HepG2 (cell line): Measurements from ENCODE around the gene IGLL1. TPM values are rescaled to one million over a fixed set of nuclear protein-coding genes. Genes with fewer than 3 reads are reported as not detected.
"Not testable (repeated sequence)": the region's sequence is repeated elsewhere in the genome, so short reads cannot be mapped to it uniquely, and the experiment has no call there.

Experiments used
- ATAC-seq: fragments of 200-7000 bp; cut with Tn5 transposase; 3 replicates; pipeline ENCODE4 v1.9.1; 2020; ENCODE audit warnings: mild to moderate bottlenecking, moderate library complexity
- BruUV-seq: library from RNA; stranded (reverse); fragments of 400-500 nt; replicated peaks from 2 replicates; lab custom pipeline; 2021; lab: Mats Ljungman, UMichigan
- CTCF ChIA-PET: fragments of 300-600 bp; formaldehyde crosslinking; extraction: SDS; loops from one replicate; lab custom pipeline; 2021; ENCODE audit warnings: low total read pairs, inconsistent platforms, low intra/inter-chr PET ratio; lab: Yijun Ruan, JAX
- POLR2A ChIA-PET: fragments of 350-600 bp; sonication (Branson Sonifier 250); formaldehyde crosslinking; loops from one replicate; lab custom pipeline; 2020; ENCODE audit warnings: antibody characterized with exemption, inconsistent platforms; lab: Yijun Ruan, JAX
- DNase-seq: peaks from one replicate; pipeline ENCODE4 v3.0.0-alpha.2; 2015; ENCODE audit warnings: low spot score
- FAIRE-seq: peaks from 3 replicates; lab custom pipeline; 2011; peaks lifted over from hg19 to GRCh38; lab: Jason Lieb, UNC
- H2AFZ ChIP-seq: one replicate; pipeline ENCODE4 v1.6.1; 2011; ENCODE audit warnings: low read length, inconsistent platforms
- H3K27ac ChIP-seq: fragments of 300-600 bp; 3 replicates; pipeline ENCODE4 v1.8.0; 2011; ENCODE audit warnings: mixed run types, mild to moderate bottlenecking, mixed read lengths, low read length, inconsistent platforms; ENCODE audit not compliant: insufficient read depth; ENCODE audit errors: extremely low read length
- H3K27me3 ChIP-seq, 2 experiments: fragments of 200-600 bp in 1 of 2; 2 replicates in 1 of 2; 3 replicates in 1 of 2; pipeline versions ENCODE4 v1.6.0 to v1.8.0; 2011; ENCODE audit warnings: low read length in 2 of 2, mild to moderate bottlenecking in 2 of 2, moderate library complexity in 2 of 2, inconsistent platforms in 1 of 2; ENCODE audit not compliant: insufficient read depth in 2 of 2, control insufficient read depth in 1 of 2
- H3K36me3 ChIP-seq, 2 experiments: fragments of 200-600 bp in 1 of 2; replicated peaks in 1 of 2; 2 replicates in 1 of 2; 3 replicates in 1 of 2; pipeline versions ENCODE4 v1.5.1 to v1.8.0; 2011; ENCODE audit warnings: low read length in 2 of 2, inconsistent platforms in 1 of 2; ENCODE audit not compliant: insufficient read depth in 2 of 2, control insufficient read depth in 1 of 2
- H3K4me1 ChIP-seq: 2 replicates; pipeline ENCODE4 v1.5.1; 2012; ENCODE audit warnings: low read length, inconsistent platforms; ENCODE audit not compliant: insufficient read depth
- H3K4me2 ChIP-seq: 2 replicates; pipeline ENCODE4 v1.6.0; 2011; ENCODE audit warnings: low read depth, low read length, inconsistent platforms
- H3K4me3 ChIP-seq, 3 experiments: fragments of 200-600 bp in 1 of 3; sonication (generic), shearing (Covaris generic) in 1 of 3; replicated peaks in 1 of 3; 2 replicates each; pipeline ENCODE4 v1.5.1; 2011 to 2016; ENCODE audit warnings: low read length in 3 of 3, inconsistent platforms in 2 of 3, low read depth in 2 of 3, mild to moderate bottlenecking in 2 of 3, control low read depth in 1 of 3, mixed read lengths in 1 of 3; ENCODE audit not compliant: insufficient read depth in 1 of 3
- H3K79me2 ChIP-seq: one replicate; pipeline ENCODE4 v1.6.1; 2011; ENCODE audit warnings: low read length, inconsistent platforms; ENCODE audit not compliant: insufficient read depth
- H3K9ac ChIP-seq: 2 replicates; pipeline ENCODE4 v1.6.0; 2011; ENCODE audit warnings: mild to moderate bottlenecking, low read depth, low read length, inconsistent platforms; ENCODE audit not compliant: insufficient read depth
- H3K9me3 ChIP-seq: 2 replicates; pipeline ENCODE4 v1.5.1; 2012; ENCODE audit warnings: mild to moderate bottlenecking, low read length
- H4K20me1 ChIP-seq: 2 replicates; pipeline ENCODE4 v1.6.0; 2011; ENCODE audit warnings: inconsistent platforms, mild to moderate bottlenecking, low read length, moderate library complexity; ENCODE audit not compliant: insufficient read depth
- ARID4A ChIP-seq: sonication (generic); formaldehyde crosslinking; IDR thresholded peaks from 2 replicates; pipeline ENCODE4 v1.5.0; 2020; ENCODE audit warnings: mild to moderate bottlenecking, missing genetic modification reagents, borderline replicate concordance
- KLF6 ChIP-seq: IDR thresholded peaks from 2 replicates; pipeline ENCODE4 v1.8.0; 2016; ENCODE audit warnings: missing biosample characterization, missing genetic modification reagents
- MXD3 ChIP-seq: IDR thresholded peaks from 2 replicates; pipeline ENCODE4 v1.6.1; 2016; ENCODE audit warnings: mild to moderate bottlenecking, missing biosample characterization, missing genetic modification reagents
- ZBTB8A ChIP-seq: sonication (generic); formaldehyde crosslinking; IDR thresholded peaks from 2 replicates; pipeline ENCODE4 v1.4.0; 2020; ENCODE audit warnings: mild to moderate bottlenecking, low read depth, missing genetic modification reagents, borderline replicate concordance
- ZNF670 ChIP-seq: sonication (generic); formaldehyde crosslinking; IDR thresholded peaks from 2 replicates; pipeline ENCODE4 v1.8.0; 2022; ENCODE audit warnings: mild to moderate bottlenecking, missing genetic modification reagents, borderline replicate concordance
- WGBS: methylation state at CpG from one replicate; pipeline ENCODE4 v1.1.6; 2017; ENCODE audit warnings: low lambda C conversion rate; 5-methylcytosine and 5-hydroxymethylcytosine counted together
- in situ Hi-C: cut with HindIII; loops from 2 replicates; pipeline ENCODE4 v1.10.0; 2017; ENCODE audit warnings: low pct_unique_long_range_greater_than_20kb; ENCODE audit not compliant: extremely low pct_ligation_motif_present
- intact Hi-C: fragments of 100-400 bp; cut with micrococcal nuclease; formaldehyde crosslinking; loops from one replicate; pipeline ENCODE4 v1.10.0; 2022; ENCODE audit not compliant: unreplicated experiment
- polyA plus RNA-seq, 8 experiments: library from polyadenylated mRNA; depleted of rRNA in 3 of 8; stranded (reverse) in 7 of 8; unstranded in 1 of 8; fragments of >200 nt; fragmentation: Illumina TruSeq in 4 of 8; extraction: Trizol in 4 of 8; gene quantifications; 2 replicates each; pipeline versions ENCODE4 v1.2.1 to v1.2.3, GENCODE V29; 2011 to 2016; ENCODE audit warnings: low read depth in 4 of 8, missing spikeins in 1 of 8, mixed read lengths in 1 of 8; ENCODE audit not compliant: insufficient read depth in 1 of 8
- total RNA-seq, 5 experiments: library from RNA; depleted of rRNA; stranded (reverse); fragments of >200 nt; fragmentation: Illumina TruSeq; extraction: Trizol; gene quantifications; 2 replicates each; pipeline ENCODE4 v1.2.3, GENCODE V29; 2016; ENCODE audit warnings: low read depth in 1 of 5
- TF ChIP-seq, protein P1 (sequence below): sonication (generic); formaldehyde crosslinking; IDR thresholded peaks from 2 replicates; pipeline ENCODE4 v1.4.0; 2020; ENCODE audit warnings: missing genetic modification reagents

IGLL1 gene
- total and polyA plus RNA-seq, 2 of the 13 experiments (the other 11 are each of a cell fraction or from before 2014, with no cell fraction given) = not detected

DNA sequence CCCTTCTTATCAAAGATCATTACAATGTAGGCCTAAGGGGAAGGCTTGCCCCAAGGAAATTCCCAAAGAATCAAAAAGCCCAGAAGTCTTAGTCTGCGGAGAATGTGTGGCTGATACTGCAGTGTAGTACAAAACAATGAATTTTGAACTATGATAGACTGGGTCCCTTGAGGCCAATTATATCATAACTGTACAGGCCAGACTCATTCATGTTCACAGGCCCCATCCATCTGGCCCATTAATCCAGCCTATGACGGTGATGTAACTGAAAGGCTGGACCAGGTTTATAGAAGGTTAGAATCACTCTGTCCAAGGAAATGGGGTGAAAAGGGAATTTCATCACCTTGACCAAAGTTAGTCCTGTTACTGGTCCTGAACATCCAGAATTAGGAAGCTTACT lies 35.2 kb downstream of the IGLL1 start:
- FAIRE-seq = no peak
- ChIA-PET CTCF (no interaction called here), POLR2A (no interaction called here)
- DNase-seq = no peak
- H3K4me3 ChIP-seq = no peak overlapping the region
- intact Hi-C loops (no loop called here), in situ Hi-C loops (loop anchor here (5.0 kb wide), 1 partner anchor 47 kb away; no protein-coding TSS in a partner anchor)
- no peak for ATAC-seq
- H3K27me3 ChIP-seq = 0 out of 5 replicates have a peak, but pooled peaks cover 0 to 7% of the 10 kb centered on the region in 2 experiments
- H2AFZ ChIP-seq = no peak overlapping the region
- H3K79me2 ChIP-seq = no peaks in the 10 kb centered on the region
- peaks cover 5% of the 10 kb centered on the region; the same call in 1 of the 2 replicates for H3K9me3 ChIP-seq
- no TSS peak for BruUV-seq
- peaks cover 6% of the 10 kb centered on the region; the same call in 1 of the 2 replicates for H3K4me1 ChIP-seq
- H3K4me2 ChIP-seq = no peak overlapping the region
- H4K20me1 ChIP-seq = no peaks in the 10 kb centered on the region
- H3K9ac ChIP-seq = no peak overlapping the region
- H3K27ac ChIP-seq = no peak overlapping the region
- WGBS = 92% methylated on average over 2 of the region's 2 CpGs
- H3K36me3 ChIP-seq = no peaks in the 10 kb centered on the region
- TF ChIP-seq ZNF670 (CRISPR knock-in tag) = no peak
- no peak for TF ChIP-seq KLF6 (CRISPR knock-in tag)
- no peak for TF ChIP-seq MXD3 (CRISPR knock-in tag)
- TF ChIP-seq ARID4A = no peak
- TF ChIP-seq ZBTB8A (CRISPR knock-in tag) = no peak
- TF ChIP-seq, protein P1, sequence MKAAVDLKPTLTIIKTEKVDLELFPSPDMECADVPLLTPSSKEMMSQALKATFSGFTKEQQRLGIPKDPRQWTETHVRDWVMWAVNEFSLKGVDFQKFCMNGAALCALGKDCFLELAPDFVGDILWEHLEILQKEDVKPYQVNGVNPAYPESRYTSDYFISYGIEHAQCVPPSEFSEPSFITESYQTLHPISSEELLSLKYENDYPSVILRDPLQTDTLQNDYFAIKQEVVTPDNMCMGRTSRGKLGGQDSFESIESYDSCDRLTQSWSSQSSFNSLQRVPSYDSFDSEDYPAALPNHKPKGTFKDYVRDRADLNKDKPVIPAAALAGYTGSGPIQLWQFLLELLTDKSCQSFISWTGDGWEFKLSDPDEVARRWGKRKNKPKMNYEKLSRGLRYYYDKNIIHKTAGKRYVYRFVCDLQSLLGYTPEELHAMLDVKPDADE (CRISPR knock-in tag) = no peak

DNA sequence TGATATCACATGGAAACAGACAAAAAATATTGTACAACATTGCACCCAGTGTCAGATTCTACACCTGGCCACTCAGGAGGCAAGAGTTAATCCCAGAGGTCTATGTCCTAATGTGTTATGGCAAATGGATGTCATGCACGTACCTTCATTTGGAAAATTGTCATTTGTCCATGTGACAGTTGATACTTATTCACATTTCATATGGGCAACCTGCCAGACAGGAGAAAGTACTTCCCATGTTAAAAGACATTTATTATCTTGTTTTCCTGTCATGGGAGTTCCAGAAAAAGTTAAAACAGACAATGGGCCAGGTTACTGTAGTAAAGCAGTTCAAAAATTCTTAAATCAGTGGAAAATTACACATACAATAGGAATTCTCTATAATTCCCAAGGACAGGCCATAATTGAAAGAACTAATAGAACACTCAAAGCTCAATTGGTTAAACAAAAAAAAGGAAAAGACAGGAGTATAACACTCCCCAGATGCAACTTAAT lies 36.5 kb downstream of the IGLL1 start:
- H3K27me3 ChIP-seq, BruUV-seq, H3K79me2 ChIP-seq, H3K4me3 ChIP-seq, H2AFZ ChIP-seq, DNase-seq, H3K9me3 ChIP-seq, intact Hi-C loops, FAIRE-seq, H3K27ac ChIP-seq, H3K9ac ChIP-seq, H3K4me2 ChIP-seq, ATAC-seq, POLR2A ChIA-PET, H4K20me1 ChIP-seq, H3K36me3 ChIP-seq: not testable (repeated sequence)
- CTCF ChIA-PET = interaction anchor here (2.8 kb wide), 1 partner anchor 48 kb away, joined by 43 read pairs; no protein-coding TSS in a partner anchor
- in situ Hi-C loops = loop anchor here (5.0 kb wide), 1 partner anchor 49 kb away; no protein-coding TSS in a partner anchor
- WGBS = 29% methylated on average over 1 of the region's 1 CpG
- H3K4me1 ChIP-seq = peaks cover 18% of the 10 kb centered on the region
